Choroid plexus epithelial cell (primary cell): ENCODE results near the gene GRK3.

ENCODE experiments used
- DNase-seq: peaks from one replicate; pipeline ENCODE4 v3.0.0-alpha.2; 2010; ENCODE audit warnings: low read depth
- H3K4me3 ChIP-seq: 2 replicates; pipeline ENCODE4 v1.5.1; 2011; ENCODE audit warnings: low read depth, mild to moderate bottlenecking, control low read depth, low read length, moderate library complexity
- CTCF ChIP-seq: conservative IDR thresholded peaks from 2 replicates; pipeline ENCODE4 v1.5.1; 2011; ENCODE audit warnings: low read depth, mild to moderate bottlenecking, control low read depth, inconsistent platforms, low read length, moderate library complexity

GRK3 gene

DNA sequence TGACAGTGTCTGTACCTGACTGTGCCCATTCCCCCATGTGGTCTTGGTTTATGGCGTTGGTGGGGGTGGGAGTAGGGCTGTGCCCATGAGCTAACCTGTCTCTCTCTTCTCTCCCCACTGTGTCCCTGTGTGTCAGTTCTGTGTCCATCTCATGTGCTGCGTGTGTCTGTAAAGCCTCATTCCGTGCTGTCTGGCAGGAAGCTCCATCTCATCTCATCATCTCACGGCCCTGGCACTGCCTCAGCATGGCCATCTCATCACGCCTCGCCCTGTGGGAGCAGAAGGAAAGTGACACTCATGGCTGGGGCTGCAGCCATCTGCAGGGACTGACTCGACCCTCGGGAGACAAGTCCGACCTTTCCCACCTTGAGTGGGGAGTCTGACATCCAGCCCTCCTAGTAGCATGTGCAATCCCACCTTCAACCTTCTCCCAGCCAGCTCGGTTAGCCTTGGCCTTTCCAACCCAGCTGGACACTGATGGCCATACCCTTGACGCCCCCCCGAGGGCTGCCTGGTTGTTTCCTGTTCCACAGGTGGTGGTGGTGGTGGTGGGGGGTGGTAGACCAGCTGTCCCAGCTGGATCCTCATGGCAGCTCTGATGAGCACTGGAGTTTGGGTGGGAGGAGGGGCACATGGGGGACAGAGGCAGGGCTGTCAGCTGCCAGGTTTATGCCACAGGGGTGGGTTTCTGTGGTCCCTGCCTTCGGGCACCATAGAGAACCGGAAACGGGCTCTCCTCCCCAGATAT is 196.5 kb downstream of the GRK3 start:
- no peak for DNase-seq
- TF ChIP-seq CTCF = no peak
- no peak overlapping the region for H3K4me3 ChIP-seq

DNA sequence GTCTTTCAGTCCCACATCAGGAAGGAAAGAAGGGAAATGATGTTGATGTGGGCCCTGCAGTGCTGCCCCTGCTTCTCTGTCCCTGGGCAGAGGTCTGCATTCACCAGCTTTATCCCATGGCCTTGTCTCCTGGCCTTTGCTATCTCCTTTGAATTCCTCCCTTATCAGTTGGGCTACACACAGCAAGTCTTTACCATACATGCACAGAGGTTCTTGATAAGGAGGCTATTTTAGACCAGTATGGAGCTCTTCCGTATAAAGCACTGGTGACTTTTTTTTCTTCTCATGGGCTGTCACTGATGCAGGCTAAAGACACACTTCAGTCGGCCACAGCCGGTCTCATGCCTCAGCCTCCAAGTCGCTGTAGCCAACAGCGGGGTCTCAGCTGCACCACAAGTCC is 197.7 kb downstream of the GRK3 start:
- no peak for TF ChIP-seq CTCF
- H3K4me3 ChIP-seq = no peak overlapping the region
- DNase-seq = no peak

DNA sequence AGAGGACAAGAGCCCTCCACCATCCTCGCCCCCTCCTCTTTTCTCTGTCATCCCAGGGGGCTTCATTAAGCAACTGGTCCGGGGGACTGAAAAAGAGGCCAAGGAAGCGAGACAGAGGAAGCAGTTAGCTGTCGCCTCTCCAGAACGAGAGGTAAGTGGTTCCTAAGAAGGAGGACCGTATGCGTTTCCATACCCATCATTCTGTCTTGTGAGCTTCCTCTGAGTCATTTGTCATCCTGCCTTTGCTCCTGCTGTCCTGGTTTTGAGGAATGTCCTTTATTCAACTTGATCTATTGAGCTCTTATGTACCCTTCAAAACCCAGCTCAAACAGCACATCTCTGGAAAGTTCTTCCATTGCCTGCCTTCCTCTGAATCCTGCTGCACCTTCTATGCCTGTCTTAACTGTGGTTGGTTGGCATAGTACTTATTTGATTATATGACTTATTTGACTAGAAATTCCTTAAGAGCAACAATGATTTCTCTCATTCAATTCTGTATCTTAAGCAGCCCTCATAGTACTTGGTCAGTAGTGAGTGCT is 198.8 kb downstream of the GRK3 start:
- no peak overlapping the region for H3K4me3 ChIP-seq
- DNase-seq = no peak
- no peak for TF ChIP-seq CTCF

DNA sequence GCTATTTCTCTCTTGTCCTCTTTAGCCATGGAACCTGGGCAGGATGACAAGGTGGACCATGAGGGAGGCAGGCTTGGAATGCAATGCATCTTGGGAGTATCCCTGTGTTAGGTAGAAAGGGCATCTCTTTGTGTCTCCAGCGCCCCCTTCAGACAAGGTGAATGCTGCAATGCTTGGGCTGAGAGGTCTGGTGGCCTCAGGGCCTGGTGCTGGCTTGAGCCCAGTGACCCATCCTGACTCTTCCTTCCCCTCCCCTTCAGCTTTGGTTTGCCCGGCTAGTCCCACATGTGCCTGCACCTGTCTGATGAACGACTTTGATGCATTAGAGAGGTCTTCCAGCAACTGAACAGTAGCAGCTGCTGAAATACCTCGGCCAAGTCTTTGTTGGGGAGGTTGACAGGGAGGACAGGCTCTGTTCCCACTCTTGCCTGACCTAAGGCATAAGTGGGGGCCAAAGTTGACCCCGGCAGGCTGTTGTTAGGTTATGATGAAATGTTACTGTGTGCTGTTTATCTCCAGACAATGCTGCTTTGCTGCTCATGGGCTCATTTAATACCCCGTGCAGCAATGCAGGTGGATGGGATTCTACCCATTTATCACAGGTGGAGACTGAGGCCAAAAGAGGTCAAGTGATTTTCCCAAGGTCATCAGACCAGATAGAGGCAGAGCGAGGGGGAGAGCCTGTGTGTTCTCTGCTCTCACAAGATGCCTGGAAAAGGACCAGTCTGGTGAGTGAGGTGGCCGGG is 200.0 kb downstream of the GRK3 start:
- no peak for DNase-seq
- TF ChIP-seq CTCF = no peak

GRCh38 chr22:25765016-25765367 is 200.5 kb downstream of the GRK3 start:
- TF ChIP-seq CTCF = no peak
- H3K4me3 ChIP-seq = no peak overlapping the region
- DNase-seq = no peak

More for the DNA sequence above, 200.0 kb downstream of the GRK3 start:
- H3K4me3 ChIP-seq = no peak overlapping the region

GRCh38 chr22:25765801-25766200 is 201.3 kb downstream of the GRK3 start:
- no peak for TF ChIP-seq CTCF
- DNase-seq = no peak
- no peak overlapping the region for H3K4me3 ChIP-seq
